Stimulated activated effector memory CD8-positive, alpha-beta T cell treated with anti-CD3 and anti-CD28 coated beads, Interleukin-12 subunit alpha, Interleukin-12 subunit beta, amount 100 ng/mL, for 72 hours (primary cell): ENCODE results near the gene RBFOX2.
"Not testable (repeated sequence)": the region's sequence is repeated elsewhere in the genome, so short reads cannot be mapped to it uniquely, and the experiment has no call there.

ENCODE experiments used
- ATAC-seq: fragments of 150-1000 bp; cut with Tn5 transposase; 2 replicates; pipeline ENCODE4 v1.10.0; 2021
- DNase-seq, 2 donors: peaks; one replicate each; pipeline ENCODE4 v3.0.0; 2021 to 2022; ENCODE audit warnings: low spot score in 2 of 2
- H3K27ac Mint-ChIP-seq: one replicate; pipeline ENCODE4 v1.8.0; 2022; ENCODE audit warnings: mild to moderate bottlenecking, mixed read lengths
- H3K36me3 Mint-ChIP-seq: one replicate; pipeline ENCODE4 v1.8.0; 2022; ENCODE audit warnings: mild to moderate bottlenecking, mixed read lengths
- H3K4me1 Mint-ChIP-seq: one replicate; pipeline ENCODE4 v1.8.0; 2022; ENCODE audit warnings: mixed read lengths
- H3K4me3 Mint-ChIP-seq: one replicate; pipeline ENCODE4 v1.8.0; 2022; ENCODE audit warnings: mild to moderate bottlenecking, mixed read lengths
- H3K9me3 Mint-ChIP-seq: one replicate; pipeline ENCODE4 v1.8.0; 2022; ENCODE audit warnings: mixed read lengths

Gene RBFOX2

GRCh38 chr22:36003972-36004674 is 24.5 kb downstream of the RBFOX2 start:
- Mint-ChIP-seq H3K9me3 (no peaks in the 10 kb centered on the region), H3K4me3 (no peak overlapping the region), H3K36me3 (no peaks in the 10 kb centered on the region), H3K4me1 (no peaks in the 10 kb centered on the region), H3K27ac (no peak overlapping the region)
- DNase-seq (no peak), ATAC-seq (no peak)

GRCh38 chr22:36002718-36003260 is 25.8 kb downstream of the RBFOX2 start:
- Mint-ChIP-seq H3K4me1 (no peaks in the 10 kb centered on the region), H3K9me3 (no peaks in the 10 kb centered on the region), H3K4me3 (no peak overlapping the region), H3K36me3 (no peaks in the 10 kb centered on the region), H3K27ac (no peak overlapping the region)
- no peak for ATAC-seq
- no peak for DNase-seq

GRCh38 chr22:36002084-36002483 is 26.5 kb downstream of the RBFOX2 start:
- Mint-ChIP-seq H3K9me3 (no peaks in the 10 kb centered on the region), H3K27ac (no peak overlapping the region), H3K4me3 (no peak overlapping the region), H3K36me3 (no peaks in the 10 kb centered on the region), H3K4me1 (no peaks in the 10 kb centered on the region)
- ATAC-seq (no peak), DNase-seq (no peak)

- DNase-seq (no peak), ATAC-seq (no peak)
- H3K9me3 Mint-ChIP-seq: no peaks in the 10 kb centered on the region
- H3K27ac Mint-ChIP-seq: no peak overlapping the region
- no peaks in the 10 kb centered on the region for H3K36me3 Mint-ChIP-seq
- H3K4me3 Mint-ChIP-seq: no peak overlapping the region
- H3K4me1 Mint-ChIP-seq: no peaks in the 10 kb centered on the region
Measured at GRCh38 chr22:35998748-35999147, 29.9 kb downstream of the RBFOX2 start.

- Mint-ChIP-seq H3K4me1 (no peaks in the 10 kb centered on the region), H3K4me3 (no peak overlapping the region), H3K36me3 (no peaks in the 10 kb centered on the region), H3K27ac (no peak overlapping the region), H3K9me3 (no peaks in the 10 kb centered on the region)
- no peak for ATAC-seq
- DNase-seq: no peak
Measured at GRCh38 chr22:35997438-35997837, 31.2 kb downstream of the RBFOX2 start.

- Mint-ChIP-seq H3K4me3 (no peak overlapping the region), H3K9me3 (no peaks in the 10 kb centered on the region), H3K27ac (no peak overlapping the region), H3K36me3 (no peaks in the 10 kb centered on the region), H3K4me1 (no peaks in the 10 kb centered on the region)
- ATAC-seq (no peak), DNase-seq (no peak)
Measured at GRCh38 chr22:35996596-35996995, 32.0 kb downstream of the RBFOX2 start.

- Mint-ChIP-seq H3K36me3 (no peaks in the 10 kb centered on the region), H3K27ac (no peak overlapping the region), H3K4me1 (no peaks in the 10 kb centered on the region), H3K9me3 (no peaks in the 10 kb centered on the region), H3K4me3 (no peak overlapping the region)
- no peak for DNase-seq
- no peak for ATAC-seq
Measured at GRCh38 chr22:35995772-35996171, 32.9 kb downstream of the RBFOX2 start.

GRCh38 chr22:35995348-35995747 is 33.3 kb downstream of the RBFOX2 start:
- no peaks in the 10 kb centered on the region for H3K4me1 Mint-ChIP-seq
- no peak overlapping the region for H3K4me3 Mint-ChIP-seq
- DNase-seq: no peak
- ATAC-seq: no peak
- no peak overlapping the region for H3K27ac Mint-ChIP-seq
- no peaks in the 10 kb centered on the region for H3K9me3 Mint-ChIP-seq
- no peaks in the 10 kb centered on the region for H3K36me3 Mint-ChIP-seq

GRCh38 chr22:35993727-35994126 is 34.9 kb downstream of the RBFOX2 start:
- H3K27ac Mint-ChIP-seq, H3K9me3 Mint-ChIP-seq, ATAC-seq, DNase-seq, H3K4me3 Mint-ChIP-seq, H3K4me1 Mint-ChIP-seq, H3K36me3 Mint-ChIP-seq: not testable (repeated sequence)

GRCh38 chr22:35993048-35993714 is 35.4 kb downstream of the RBFOX2 start:
- H3K27ac Mint-ChIP-seq: no peak overlapping the region
- DNase-seq (no peak), ATAC-seq (no peak)
- H3K4me1 Mint-ChIP-seq: no peaks in the 10 kb centered on the region
- H3K4me3 Mint-ChIP-seq: no peak overlapping the region
- H3K36me3 Mint-ChIP-seq: no peaks in the 10 kb centered on the region
- no peaks in the 10 kb centered on the region for H3K9me3 Mint-ChIP-seq

GRCh38 chr22:35991168-35991567 is 37.5 kb downstream of the RBFOX2 start:
- H3K9me3 Mint-ChIP-seq: no peaks in the 10 kb centered on the region
- no peak overlapping the region for H3K27ac Mint-ChIP-seq
- no peaks in the 10 kb centered on the region for H3K36me3 Mint-ChIP-seq
- DNase-seq: no peak
- no peak overlapping the region for H3K4me3 Mint-ChIP-seq
- no peaks in the 10 kb centered on the region for H3K4me1 Mint-ChIP-seq
- ATAC-seq: no peak

- no peak for ATAC-seq
- H3K4me3 Mint-ChIP-seq: no peak overlapping the region
- no peaks in the 10 kb centered on the region for H3K9me3 Mint-ChIP-seq
- no peaks in the 10 kb centered on the region for H3K36me3 Mint-ChIP-seq
- H3K27ac Mint-ChIP-seq: no peak overlapping the region
- no peaks in the 10 kb centered on the region for H3K4me1 Mint-ChIP-seq
- no peak for DNase-seq
Measured at GRCh38 chr22:35988030-35988429, 40.6 kb downstream of the RBFOX2 start.

GRCh38 chr22:35987487-35987886 is 41.1 kb downstream of the RBFOX2 start:
- ATAC-seq (no peak), DNase-seq (no peak)
- Mint-ChIP-seq H3K4me1 (no peaks in the 10 kb centered on the region), H3K27ac (no peak overlapping the region), H3K9me3 (no peaks in the 10 kb centered on the region), H3K36me3 (no peaks in the 10 kb centered on the region), H3K4me3 (no peak overlapping the region)

- ATAC-seq (no peak), DNase-seq (no peak)
- H3K27ac Mint-ChIP-seq: no peak overlapping the region
- H3K9me3 Mint-ChIP-seq: no peaks in the 10 kb centered on the region
- H3K4me3 Mint-ChIP-seq: no peak overlapping the region
- no peaks in the 10 kb centered on the region for H3K36me3 Mint-ChIP-seq
- no peaks in the 10 kb centered on the region for H3K4me1 Mint-ChIP-seq
Measured at GRCh38 chr22:35986088-35986487, 42.5 kb downstream of the RBFOX2 start.

- DNase-seq: no peak
- Mint-ChIP-seq H3K4me1 (no peaks in the 10 kb centered on the region), H3K36me3 (no peaks in the 10 kb centered on the region), H3K4me3 (no peak overlapping the region), H3K27ac (no peak overlapping the region), H3K9me3 (no peaks in the 10 kb centered on the region)
- no peak for ATAC-seq
Measured at GRCh38 chr22:35985371-35985770, 43.3 kb downstream of the RBFOX2 start.
